A549 treated with Mapracorat at 1 μM for 4 hours (cell line): ENCODE results near the gene IL17RD. TPM values are rescaled to one million over a fixed set of nuclear protein-coding genes. Genes with fewer than 3 reads are reported as not detected.

Experiments
- total RNA-seq: library from RNA; stranded (reverse); fragments of 200-300 nt; extraction: Qiagen RNA extraction; gene quantifications from 5 replicates; pipeline ENCODE4 v1.2.3, GENCODE V29; 2022

The IL17RD gene
- total RNA-seq, result 0.54 to 1.4 TPM (median 1.1 TPM) in 5 replicates

DNA sequence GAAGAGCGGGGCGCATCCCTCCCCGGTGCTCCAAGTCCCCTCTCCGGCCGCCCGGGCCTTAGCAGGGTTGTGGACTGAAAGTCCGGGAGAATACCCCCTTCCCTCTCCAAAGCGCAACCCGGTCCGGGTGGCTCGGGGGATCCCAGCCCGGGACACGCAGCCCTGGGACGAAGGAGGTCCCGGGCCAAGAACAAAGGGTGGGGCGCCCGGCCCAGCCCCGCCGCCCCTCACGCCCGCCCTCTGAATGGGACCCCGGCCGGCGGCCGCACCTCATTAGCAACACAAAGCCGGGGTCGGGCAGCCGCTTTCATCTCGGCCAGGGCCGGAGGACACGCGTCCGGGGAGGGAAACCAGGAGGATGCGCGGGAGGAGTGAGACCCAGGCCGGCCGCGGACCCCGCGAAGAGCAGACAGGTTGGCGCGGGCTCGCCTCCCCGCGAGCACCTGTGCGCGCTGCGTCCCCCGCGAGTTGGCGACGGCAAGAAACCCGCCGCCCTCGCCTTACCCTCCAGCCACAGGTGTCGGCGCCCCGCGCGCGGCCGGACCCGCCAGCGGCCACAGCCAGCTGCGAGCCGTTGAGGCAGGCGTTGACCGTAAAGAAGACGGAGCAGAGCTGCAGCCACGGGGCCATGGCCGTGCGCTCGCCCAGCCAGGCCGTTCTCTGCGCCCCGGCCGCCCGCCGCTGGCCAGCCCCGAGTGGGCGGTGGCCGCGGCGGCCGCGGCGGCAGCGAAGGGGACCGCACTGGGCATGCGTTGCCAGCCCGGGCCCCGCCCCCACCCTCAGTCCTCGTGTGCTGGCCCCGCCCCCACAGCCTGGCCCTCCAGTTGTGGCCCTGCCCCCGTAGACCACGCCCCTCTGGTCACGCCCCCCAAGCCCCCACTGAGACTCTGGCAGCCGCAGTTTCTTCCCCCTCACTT, at the start of gene IL17RD:
Gene IL17RD, minus strand, starts transcription at position 697 of the 917 bp plus-strand sequence. Its CDS starts 67 bp downstream, at position 630.

DNA sequence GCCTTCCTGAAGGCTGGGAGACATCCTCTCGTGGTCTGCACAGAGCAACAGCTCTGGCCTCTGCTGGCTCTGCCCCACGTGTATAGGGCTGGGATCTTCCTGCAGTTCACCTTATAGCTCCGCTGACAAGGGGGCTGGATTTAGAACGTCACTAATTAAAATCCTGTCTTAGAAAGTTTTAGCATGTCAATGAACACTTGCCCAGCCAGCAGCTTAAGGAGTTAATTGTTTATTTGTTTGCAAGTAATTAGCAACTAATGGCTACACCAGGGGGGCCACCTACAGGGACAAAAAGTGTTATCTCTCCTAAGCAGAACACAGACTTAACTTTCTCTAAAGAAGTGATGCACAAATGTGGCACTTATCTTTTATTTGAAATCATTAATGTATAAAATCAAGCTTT, 34.7 kb upstream of the IL17RD start, which contains the start of gene HESX1:
Gene HESX1, minus strand, starts transcription at position 84 of the 403 bp plus-strand sequence. Its CDS starts 60 bp downstream, at position 24.

DNA sequence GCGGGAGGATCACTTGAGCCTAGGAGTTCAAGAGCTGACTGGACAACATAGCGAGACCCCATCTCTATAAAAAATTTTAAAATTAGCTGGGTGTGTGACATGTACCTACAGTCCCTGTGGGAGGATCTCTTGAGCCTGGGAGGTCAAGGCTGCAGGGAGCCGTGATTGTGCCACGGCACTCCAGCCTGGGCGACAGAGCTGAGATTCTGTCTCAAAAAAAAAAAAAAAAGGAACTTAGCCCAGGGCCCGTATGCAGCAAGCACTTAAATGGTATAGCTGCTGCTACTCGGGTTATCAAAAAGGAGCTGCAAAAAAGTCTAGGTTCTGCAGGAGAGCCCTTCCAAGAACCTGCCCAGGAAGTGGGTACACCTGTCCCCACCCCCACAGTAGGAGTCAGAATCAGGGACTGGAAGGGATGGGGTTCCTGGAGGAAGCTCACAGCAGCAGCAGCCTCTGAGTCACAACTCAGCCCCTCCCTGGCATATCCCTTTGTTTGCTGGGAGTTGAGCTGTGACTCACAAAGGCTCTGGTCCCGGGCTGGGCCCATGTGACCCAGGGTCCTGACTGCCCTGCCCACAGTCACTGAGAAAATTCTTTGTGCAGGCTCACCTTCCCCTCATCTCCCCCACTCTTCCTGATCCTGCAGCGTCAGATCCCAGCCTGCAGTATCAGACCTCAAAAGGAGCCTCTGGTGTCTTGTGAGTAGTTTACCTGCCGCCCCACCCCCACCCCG, 104.9 kb downstream of the IL17RD start, which contains the start of gene SPATA12:
Gene SPATA12, plus strand, starts transcription at position 576 of the 733 bp plus-strand sequence. CDS start 13,031 bp downstream, outside the sequence.

Other genes starting within 250 kb of the IL17RD start
- 0.36 to 0.62 TPM (median 0.37 TPM) in 5 replicates for gene SPATA12, start 104.7 kb downstream of the IL17RD start, total RNA-seq
- gene HESX1, start 34.6 kb upstream of the IL17RD start, total RNA-seq, result 0.31 to 0.72 TPM (median 0.34 TPM) in 3 of 5 replicates, not detected in the others
- gene APPL1, start 62.4 kb upstream of the IL17RD start, total RNA-seq, result 12.9 to 21.1 TPM (median 17.6 TPM) in 5 replicates
- not detected in 5 replicates for gene ASB14, start 127.3 kb upstream of the IL17RD start, total RNA-seq